Measurements from ENCODE around the gene SLC23A2. TPM values are rescaled to one million over a fixed set of nuclear protein-coding genes. Genes with fewer than 3 reads are reported as not detected.

The SLC23A2 gene
- total RNA-seq, 1 donor from 2014 or later = 20.8 TPM

- no peak overlapping the region for H3K4me3 ChIP-seq (ENCODE audit: insufficient read depth, low read depth, low read length)
- DNase-seq (ENCODE audit: low read depth) (no peak), FAIRE-seq (no peak)
- Mint-ChIP-seq H3K36me3 (ENCODE audit: low read depth, unreplicated experiment) (no peaks in the 10 kb centered on the region), H3K27me3 (ENCODE audit: low read depth, unreplicated experiment) (no peaks in the 10 kb centered on the region), H3K9me3 (ENCODE audit: unreplicated experiment) (no peaks in the 10 kb centered on the region), H3K27ac (ENCODE audit: unreplicated experiment) (no peak overlapping the region), H3K4me3 (ENCODE audit: unreplicated experiment) (no peak overlapping the region), H3K4me1 (ENCODE audit: low read depth, unreplicated experiment) (peaks cover 16% of the 10 kb centered on the region)
- no peaks in the 10 kb centered on the region for H3K79me2 ChIP-seq (ENCODE audit: insufficient read depth, low read length)
- no peak overlapping the region for H3K27ac ChIP-seq (ENCODE audit: low read depth, low read length)
- no peaks in the 10 kb centered on the region for H3K27me3 ChIP-seq (ENCODE audit: insufficient read depth, low read length)
- H3K9ac ChIP-seq (ENCODE audit: low read length) = no peak overlapping the region
- no peak overlapping the region for H3K4me2 ChIP-seq (ENCODE audit: low read length)
- H3K4me1 ChIP-seq (ENCODE audit: insufficient read depth, low read length) = peaks cover 10% of the 10 kb centered on the region
- H3K9me3 ChIP-seq (ENCODE audit: insufficient read depth, low read depth, low read length) = no peaks in the 10 kb centered on the region
- TF ChIP-seq CTCF (IDR thresholded peaks at IDR 0.05; ENCODE audit: insufficient read depth, low read depth, low read length) = no peak
- TF ChIP-seq EZH2 (IDR thresholded peaks at IDR 0.05; ENCODE audit: insufficient read depth, low read length) = no peak
- H4K20me1 ChIP-seq (ENCODE audit: insufficient read depth, low read length) = peaks cover 8% of the 10 kb centered on the region
- H3K36me3 ChIP-seq (ENCODE audit: insufficient read depth, low read length) = no peaks in the 10 kb centered on the region
- no peak overlapping the region for H2AFZ ChIP-seq (ENCODE audit: low read depth, low read length)
These were observed 82.8 kb downstream of the SLC23A2 start for GRCh38 chr20:4918473-4918872.

GRCh38 chr20:4916971-4917881 lies 84.1 kb downstream of the SLC23A2 start:
- TF ChIP-seq EZH2 (IDR thresholded peaks at IDR 0.05; ENCODE audit: insufficient read depth, low read length) (no peak), CTCF (IDR thresholded peaks at IDR 0.05; ENCODE audit: insufficient read depth, low read depth, low read length) (no peak)
- H3K9ac ChIP-seq (ENCODE audit: low read length) = no peak overlapping the region
- H2AFZ ChIP-seq (ENCODE audit: low read depth, low read length) = no peak overlapping the region
- H3K4me2 ChIP-seq (ENCODE audit: low read length) = peak overlapping the region; percentile 46
- H3K9me3 Mint-ChIP-seq (ENCODE audit: unreplicated experiment) = no peaks in the 10 kb centered on the region
- H3K79me2 ChIP-seq (ENCODE audit: insufficient read depth, low read length) = no peaks in the 10 kb centered on the region
- peaks cover 8% of the 10 kb centered on the region for H4K20me1 ChIP-seq (ENCODE audit: insufficient read depth, low read length)
- H3K27me3 Mint-ChIP-seq (ENCODE audit: low read depth, unreplicated experiment) = no peaks in the 10 kb centered on the region
- no peaks in the 10 kb centered on the region for H3K36me3 ChIP-seq (ENCODE audit: insufficient read depth, low read length)
- H3K4me1 ChIP-seq (ENCODE audit: insufficient read depth, low read length) = peaks cover 10% of the 10 kb centered on the region
- DNase-seq (ENCODE audit: low read depth) = peak; percentile 59
- no peak overlapping the region for H3K27ac ChIP-seq (ENCODE audit: low read depth, low read length)
- H3K4me3 ChIP-seq (ENCODE audit: insufficient read depth, low read depth, low read length) = no peak overlapping the region
- no peaks in the 10 kb centered on the region for H3K27me3 ChIP-seq (ENCODE audit: insufficient read depth, low read length)
- no peak overlapping the region for H3K4me3 Mint-ChIP-seq (ENCODE audit: unreplicated experiment)
- H3K4me1 Mint-ChIP-seq (ENCODE audit: low read depth, unreplicated experiment) = peaks cover 16% of the 10 kb centered on the region
- peak overlapping the region; percentile 22 for H3K27ac Mint-ChIP-seq (ENCODE audit: unreplicated experiment)
- no peak for FAIRE-seq
- H3K9me3 ChIP-seq (ENCODE audit: insufficient read depth, low read depth, low read length) = no peaks in the 10 kb centered on the region
- H3K36me3 Mint-ChIP-seq (ENCODE audit: low read depth, unreplicated experiment) = peaks cover 2% of the 10 kb centered on the region

- FAIRE-seq (no peak), DNase-seq (ENCODE audit: low read depth) (no peak)
- Histone ChIP-seq H3K4me1 (ENCODE audit: insufficient read depth, low read length) (peaks cover 10% of the 10 kb centered on the region), H3K79me2 (ENCODE audit: insufficient read depth, low read length) (no peaks in the 10 kb centered on the region), H3K36me3 (ENCODE audit: insufficient read depth, low read length) (no peaks in the 10 kb centered on the region), H3K4me3 (ENCODE audit: insufficient read depth, low read depth, low read length) (no peak overlapping the region), H3K4me2 (ENCODE audit: low read length) (no peak overlapping the region), H3K9me3 (ENCODE audit: insufficient read depth, low read depth, low read length) (no peaks in the 10 kb centered on the region), H4K20me1 (ENCODE audit: insufficient read depth, low read length) (peaks cover 8% of the 10 kb centered on the region), H3K27me3 (ENCODE audit: insufficient read depth, low read length) (no peaks in the 10 kb centered on the region), H3K9ac (ENCODE audit: low read length) (no peak overlapping the region), H2AFZ (ENCODE audit: low read depth, low read length) (no peak overlapping the region), H3K27ac (ENCODE audit: low read depth, low read length) (no peak overlapping the region)
- Mint-ChIP-seq H3K27ac (ENCODE audit: unreplicated experiment) (no peak overlapping the region), H3K4me1 (ENCODE audit: low read depth, unreplicated experiment) (peaks cover 12% of the 10 kb centered on the region), H3K4me3 (ENCODE audit: unreplicated experiment) (no peak overlapping the region), H3K9me3 (ENCODE audit: unreplicated experiment) (no peaks in the 10 kb centered on the region), H3K36me3 (ENCODE audit: low read depth, unreplicated experiment) (peaks cover 5% of the 10 kb centered on the region), H3K27me3 (ENCODE audit: low read depth, unreplicated experiment) (no peaks in the 10 kb centered on the region)
- TF ChIP-seq CTCF (IDR thresholded peaks at IDR 0.05; ENCODE audit: insufficient read depth, low read depth, low read length) (no peak), EZH2 (IDR thresholded peaks at IDR 0.05; ENCODE audit: insufficient read depth, low read length) (no peak)
These were observed 88.2 kb downstream of the SLC23A2 start for GRCh38 chr20:4913147-4913546.

Measured in astrocyte (in vitro differentiated cells and primary cell).